M059J (cell line): Measurements from ENCODE around the gene TTC4. TPM values are rescaled to one million over a fixed set of nuclear protein-coding genes. Genes with fewer than 3 reads are reported as not detected.

Experiments
- DNase-seq: peaks from one replicate; pipeline ENCODE4 v3.0.0-alpha.2; 2012; ENCODE audit warnings: low read depth
- total RNA-seq: library from RNA; depleted of rRNA; stranded (reverse); fragments of >200 nt; shearing (Covaris generic); gene quantifications from 2 replicates; pipeline ENCODE4 v1.2.3, GENCODE V29; 2014

The TTC4 gene
- total RNA-seq, 1 experiment from 2014 or later, result 31.9 TPM

- DNase-seq, result no peak
Observed at GRCh38 chr1:54705153-54705552, 10.5 kb upstream of the TTC4 start.

- DNase-seq, result no peak
Observed at GRCh38 chr1:54706419-54706818, 9.2 kb upstream of the TTC4 start.

- no peak for DNase-seq
Observed at GRCh38 chr1:54708385-54708784, 7.3 kb upstream of the TTC4 start.

GRCh38 chr1:54709547-54710292 lies 5.9 kb upstream of the TTC4 start:
- no peak for DNase-seq

- no peak for DNase-seq
Observed at GRCh38 chr1:54710434-54710833, 5.2 kb upstream of the TTC4 start.

GRCh38 chr1:54710841-54711240 lies 4.8 kb upstream of the TTC4 start:
- no peak for DNase-seq

GRCh38 chr1:54711536-54711935 lies 4.1 kb upstream of the TTC4 start:
- DNase-seq, result no peak

GRCh38 chr1:54714881-54715492 lies 674 bp upstream of the TTC4 start:
- DNase-seq, result no peak

GRCh38 chr1:54716299-54717047 lies 812 bp downstream of the TTC4 start:
- DNase-seq, result peak; percentile 53

GRCh38 chr1:54721719-54722118 lies 6.1 kb downstream of the TTC4 start:
- DNase-seq, result peak; percentile 58

- DNase-seq, result no peak
Observed at GRCh38 chr1:54723985-54724384, 8.3 kb downstream of the TTC4 start.

- no peak for DNase-seq
Observed at GRCh38 chr1:54724771-54725170, 9.1 kb downstream of the TTC4 start.

- DNase-seq, result no peak
Observed at GRCh38 chr1:54728027-54728426, 12.4 kb downstream of the TTC4 start.

GRCh38 chr1:54736685-54737084 lies 21.0 kb downstream of the TTC4 start:
- DNase-seq, result no peak

GRCh38 chr1:54738244-54738643 lies 22.6 kb downstream of the TTC4 start:
- no peak for DNase-seq

GRCh38 chr1:54741531-54741930 lies 25.9 kb downstream of the TTC4 start:
- DNase-seq, result no peak

GRCh38 chr1:54742282-54742681 lies 26.6 kb downstream of the TTC4 start:
- DNase-seq, result no peak

- DNase-seq, result no peak
Observed at GRCh38 chr1:54743416-54744226, 28.0 kb downstream of the TTC4 start.

- no peak for DNase-seq
Observed at GRCh38 chr1:54744696-54745095, 29.0 kb downstream of the TTC4 start.

- DNase-seq, result no peak
Observed at GRCh38 chr1:54745274-54745673, 29.6 kb downstream of the TTC4 start.

GRCh38 chr1:54745864-54746263 lies 30.2 kb downstream of the TTC4 start:
- DNase-seq, result no peak
